Ovary (tissue), 3 donors: ENCODE data around the gene SPECC1.

Source experiments
- CTCF ChIP-seq, 3 donors: fragments of 450-650 bp in 2 of 3; fragments of 200-600 bp in 1 of 3; IDR thresholded peaks; one replicate each; pipeline versions ENCODE4 v1.5.1 to v1.8.0; 2016 to 2022; ENCODE audit warnings: antibody characterized with exemption in 3 of 3, mild to moderate bottlenecking in 1 of 3
- POLR2A ChIP-seq: fragments of 450-650 bp; IDR thresholded peaks from one replicate; pipeline ENCODE4 v1.6.1; 2017; ENCODE audit warnings: antibody characterized with exemption, mild to moderate bottlenecking, moderate library complexity
- donor health status: DM: no; HTN: no; CAD: no.

- TF ChIP-seq CTCF (IDR thresholded peaks at IDR 0.05) (no peak), POLR2A (no peak)
Observed at GRCh38 chr17:20244671-20245070, 235.5 kb downstream of the SPECC1 start.
